Germinal center (tissue), 1 donor: ENCODE measurements around the gene NCAPH2.

Source experiments
- DNase-seq: peaks from one replicate; pipeline ENCODE4 v3.0.0; 2012; ENCODE audit warnings: mixed read lengths, low spot score

The NCAPH2 gene

GRCh38 chr22:50474710-50475651 is 33.0 kb upstream of the NCAPH2 start, which contains the start of gene SBF1:
Gene SBF1, minus strand, starts transcription at chr22:50475035. Its CDS starts 195 bp downstream, at chr22:50474840.
- peak; percentile 98 for DNase-seq

- no peak for DNase-seq
Measured at GRCh38 chr22:50475652-50476002, 32.4 kb upstream of the NCAPH2 start.

DNA sequence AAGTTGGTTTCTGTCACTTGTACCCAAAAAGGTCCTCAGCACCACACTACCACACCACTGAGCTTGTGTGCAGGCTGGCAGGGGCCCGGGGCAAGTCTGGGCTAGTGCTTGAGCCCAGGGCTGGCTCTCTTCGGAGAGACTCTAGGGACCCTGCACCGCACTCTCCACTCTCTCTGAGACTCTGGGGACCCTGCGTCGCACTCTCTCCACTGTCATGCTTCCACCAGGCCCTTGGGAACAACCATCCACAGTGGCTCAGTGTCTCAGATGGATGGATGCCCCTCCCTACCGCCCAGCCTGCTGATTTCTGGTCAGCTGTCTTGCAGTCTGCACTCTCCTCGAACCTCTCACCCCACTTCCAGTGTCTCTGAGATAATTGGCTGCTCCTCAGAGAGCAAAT is 31.2 kb upstream of the NCAPH2 start:
- no peak for DNase-seq

- DNase-seq: no peak
Measured at GRCh38 chr22:50477923-50478322, 30.1 kb upstream of the NCAPH2 start.

GRCh38 chr22:50479721-50480120 is 28.3 kb upstream of the NCAPH2 start:
- DNase-seq: no peak

DNA sequence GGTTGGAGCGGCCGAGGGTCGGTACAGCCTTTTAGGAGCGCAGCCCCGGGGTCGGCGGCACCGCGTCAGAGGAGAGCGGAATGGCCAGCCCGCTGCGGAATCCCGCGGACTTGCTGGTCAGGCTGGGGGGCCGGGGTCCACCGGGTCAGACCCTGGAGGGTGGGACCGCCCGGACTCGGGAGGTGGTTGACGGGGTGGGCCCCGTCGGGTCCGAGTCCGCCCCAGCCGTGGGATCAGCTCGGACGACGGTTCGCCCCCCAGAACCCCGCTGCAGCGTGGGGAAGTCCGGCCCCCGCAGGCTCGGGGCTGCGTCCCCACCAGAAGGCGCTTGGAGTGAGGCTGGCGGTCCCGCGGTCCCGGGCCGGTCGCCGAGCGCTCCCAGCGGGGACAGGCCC is 27.0 kb upstream of the NCAPH2 start:
- no peak for DNase-seq

DNA sequence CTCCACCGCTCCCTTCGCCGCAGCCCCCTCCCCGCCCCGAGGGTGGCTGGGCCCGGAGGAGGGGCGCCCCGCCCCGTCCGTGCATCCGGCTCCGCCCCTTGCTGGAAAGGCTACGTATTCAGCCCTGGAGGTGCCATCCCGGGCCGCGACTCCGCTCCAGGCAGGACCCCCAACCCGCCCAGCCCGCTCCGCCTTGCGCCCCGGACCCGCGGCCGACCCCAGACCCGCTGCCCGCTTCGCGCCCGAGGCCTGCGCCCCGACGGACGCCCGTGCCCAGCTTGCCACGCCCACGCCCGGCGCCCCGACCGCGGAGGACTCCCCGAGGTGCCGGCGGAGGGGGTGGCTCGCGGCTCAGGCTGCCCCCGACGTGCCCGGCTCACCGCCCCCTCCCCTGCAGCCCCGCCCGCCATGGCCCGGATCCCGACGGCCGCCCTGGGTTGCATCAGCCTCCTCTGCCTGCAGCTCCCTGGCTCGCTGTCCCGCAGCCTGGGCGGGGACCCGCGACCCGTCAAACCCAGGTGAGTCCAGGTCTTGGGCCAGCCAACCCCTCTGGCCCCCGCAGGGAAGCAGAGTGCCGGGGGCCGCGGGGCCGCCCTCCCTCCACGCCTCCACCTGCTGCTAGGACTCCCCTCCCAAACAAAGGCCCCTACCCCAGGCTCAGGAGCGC is 26.5 kb upstream of the NCAPH2 start, which contains the start of gene ADM2:
Gene ADM2 (plus strand): TSS at position 104 of the 667 bp plus-strand sequence. CDS start 305 bp downstream, at position 409.
- DNase-seq: peak; percentile 68

DNA sequence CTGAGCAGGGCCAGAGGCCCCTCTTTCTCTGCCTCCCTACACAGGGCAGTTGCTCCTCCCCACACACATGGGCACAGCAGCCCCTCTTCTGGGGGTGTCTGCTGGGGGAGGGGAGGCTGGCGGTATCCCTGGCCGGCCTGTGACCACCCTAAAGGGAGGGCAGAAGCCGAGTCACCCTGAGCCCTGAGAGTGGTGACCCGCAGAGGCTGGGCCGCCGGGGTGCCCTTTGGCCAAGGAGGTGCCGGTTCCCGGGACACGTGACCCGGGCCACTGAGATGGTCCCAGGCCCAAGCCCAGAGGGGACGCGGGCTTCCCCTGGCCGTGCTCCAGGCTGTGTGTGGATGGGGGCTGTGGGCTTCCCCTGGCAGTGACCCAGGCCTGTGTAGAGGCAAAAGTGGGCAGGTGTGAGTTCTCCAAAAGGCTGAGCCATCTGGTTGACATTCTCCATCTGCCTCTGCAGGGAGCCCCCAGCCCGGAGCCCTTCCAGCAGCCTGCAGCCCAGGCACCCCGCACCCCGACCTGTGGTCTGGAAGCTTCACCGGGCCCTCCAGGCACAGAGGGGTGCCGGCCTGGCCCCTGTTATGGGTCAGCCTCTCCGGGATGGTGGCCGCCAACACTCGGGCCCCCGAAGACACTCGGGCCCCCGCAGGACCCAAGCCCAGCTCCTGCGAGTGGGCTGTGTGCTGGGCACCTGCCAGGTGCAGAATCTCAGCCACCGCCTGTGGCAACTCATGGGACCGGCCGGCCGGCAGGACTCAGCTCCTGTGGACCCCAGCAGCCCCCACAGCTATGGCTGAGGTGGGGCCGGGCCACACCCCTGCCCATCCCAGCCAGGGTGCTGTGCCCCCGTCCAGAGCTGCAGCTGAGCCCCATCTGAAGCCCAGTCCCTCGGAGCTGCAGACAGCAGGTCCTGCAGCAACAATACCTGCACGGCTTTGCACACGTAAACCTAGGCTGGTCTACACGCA is 25.6 kb upstream of the NCAPH2 start:
- DNase-seq: no peak

DNA sequence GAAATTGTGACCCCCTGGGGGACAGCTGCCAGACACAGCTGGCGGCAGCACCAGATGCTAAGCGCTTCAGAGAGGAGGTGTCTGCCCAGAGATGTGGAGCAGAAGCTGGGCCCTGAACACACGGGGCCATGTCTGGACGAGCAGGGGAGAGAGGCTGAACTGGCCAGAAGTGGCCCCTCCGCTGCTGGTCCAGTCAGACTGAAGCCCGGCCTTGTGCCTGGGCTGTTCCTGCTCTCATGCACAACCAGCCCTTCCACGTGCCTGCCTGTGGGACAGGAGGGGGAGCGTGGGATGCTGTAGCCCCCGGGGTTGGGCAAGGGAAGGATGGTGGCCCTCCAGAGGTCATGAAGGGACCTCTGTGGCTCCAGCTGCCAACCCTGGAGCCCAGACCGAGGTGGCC is 24.9 kb upstream of the NCAPH2 start:
- no peak for DNase-seq

DNA sequence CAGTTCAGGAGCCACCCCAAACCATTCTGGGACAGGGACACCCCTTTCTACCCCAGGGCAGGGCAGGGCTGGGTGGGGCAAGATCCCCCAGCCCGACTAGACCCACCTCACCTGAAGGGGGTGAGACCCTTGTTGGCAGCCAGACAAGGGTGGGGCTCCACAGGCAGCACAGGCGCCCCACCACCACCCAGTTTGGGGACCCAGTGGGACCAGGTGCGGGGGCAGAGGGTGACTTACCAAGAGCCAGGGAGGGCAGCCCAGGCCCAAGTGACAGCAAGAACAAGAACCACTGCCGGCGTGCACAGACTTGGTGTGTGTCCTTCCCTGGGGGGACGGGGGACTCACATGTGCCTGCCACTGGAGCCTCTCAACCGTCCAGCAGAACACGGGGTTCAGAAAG is 24.5 kb upstream of the NCAPH2 start:
- DNase-seq: no peak

GRCh38 chr22:50483977-50484853 is 23.8 kb upstream of the NCAPH2 start:
- DNase-seq: no peak

DNA sequence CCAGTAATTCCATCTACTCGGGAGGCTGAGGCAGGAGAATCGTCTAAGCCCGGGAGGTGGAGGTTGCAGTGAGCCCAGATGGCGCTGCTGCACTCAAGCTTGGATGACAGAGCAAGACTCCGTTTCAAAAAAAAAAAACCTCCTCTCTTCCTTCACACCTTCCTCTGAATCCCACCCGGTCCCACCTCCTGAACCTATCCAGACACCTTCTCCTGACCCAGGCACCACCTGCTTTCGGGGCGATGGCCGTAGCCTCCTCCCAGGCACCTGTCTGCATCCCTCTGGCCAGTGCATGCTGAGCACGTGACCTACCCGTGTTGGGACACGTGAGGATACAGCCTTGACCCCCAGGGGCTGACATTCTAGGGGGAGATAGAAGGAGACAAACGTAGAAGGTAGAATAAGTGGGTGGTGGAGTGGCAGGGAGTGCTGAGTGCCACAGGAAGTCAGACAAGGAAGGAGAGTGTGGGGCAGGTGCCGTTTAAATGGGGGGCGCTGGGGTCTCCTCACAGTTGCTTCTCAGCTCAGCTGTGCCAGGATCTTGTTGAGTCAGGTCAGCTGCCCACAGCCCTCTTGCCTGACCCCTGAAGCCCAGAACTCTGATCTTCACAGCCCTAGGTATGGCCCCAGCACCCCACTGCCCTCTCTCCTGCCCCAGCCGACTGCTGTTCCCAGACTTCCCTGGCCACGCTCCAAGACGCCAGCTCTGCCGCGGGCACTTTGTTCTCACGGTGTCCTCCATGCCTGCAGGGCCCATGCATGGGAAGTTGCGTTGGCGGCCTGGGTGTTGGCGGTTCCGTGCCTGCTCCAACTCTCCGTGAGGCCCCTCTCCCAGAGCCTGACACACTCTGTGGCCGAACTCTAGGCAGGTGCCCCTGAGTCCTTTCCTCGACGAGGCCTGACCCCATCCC is 22.5 kb upstream of the NCAPH2 start:
- DNase-seq: no peak

GRCh38 chr22:50486561-50487289 is 21.3 kb upstream of the NCAPH2 start, which contains the start of gene MIOX:
Gene MIOX, plus strand, starts transcription at chr22:50486859. Its CDS starts 39 bp downstream, at chr22:50486898.
- no peak for DNase-seq

DNA sequence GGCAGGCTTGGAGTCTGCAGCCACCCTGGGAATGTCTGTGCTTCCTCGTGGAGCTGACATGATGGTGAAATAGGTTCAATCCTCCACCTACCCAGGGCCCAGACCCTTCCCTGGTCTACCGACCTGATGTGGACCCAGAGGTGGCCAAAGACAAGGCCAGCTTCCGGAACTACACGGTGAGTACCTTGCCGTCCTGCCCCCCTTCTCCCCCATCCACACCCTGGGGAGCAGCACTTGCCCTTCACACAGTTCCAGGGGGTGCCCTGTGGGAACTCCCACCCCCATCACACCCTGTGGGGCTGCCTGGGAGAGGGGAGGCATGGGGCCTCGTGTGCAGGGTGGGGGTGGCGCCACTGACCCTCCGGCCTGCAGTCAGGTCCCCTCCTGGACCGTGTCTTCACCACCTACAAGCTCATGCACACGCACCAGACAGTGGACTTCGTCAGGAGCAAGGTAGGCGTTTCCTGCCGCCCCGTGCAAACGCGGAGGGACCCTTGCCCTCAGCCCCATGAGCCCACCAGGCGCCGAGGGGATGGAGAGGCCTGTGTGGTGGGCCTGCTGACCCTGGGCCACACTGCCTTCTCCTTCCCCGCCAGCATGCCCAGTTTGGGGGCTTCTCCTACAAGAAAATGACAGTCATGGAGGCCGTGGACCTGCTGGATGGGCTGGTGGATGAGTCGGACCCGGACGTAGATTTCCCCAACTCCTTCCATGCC is 20.6 kb upstream of the NCAPH2 start:
- DNase-seq: no peak

DNA sequence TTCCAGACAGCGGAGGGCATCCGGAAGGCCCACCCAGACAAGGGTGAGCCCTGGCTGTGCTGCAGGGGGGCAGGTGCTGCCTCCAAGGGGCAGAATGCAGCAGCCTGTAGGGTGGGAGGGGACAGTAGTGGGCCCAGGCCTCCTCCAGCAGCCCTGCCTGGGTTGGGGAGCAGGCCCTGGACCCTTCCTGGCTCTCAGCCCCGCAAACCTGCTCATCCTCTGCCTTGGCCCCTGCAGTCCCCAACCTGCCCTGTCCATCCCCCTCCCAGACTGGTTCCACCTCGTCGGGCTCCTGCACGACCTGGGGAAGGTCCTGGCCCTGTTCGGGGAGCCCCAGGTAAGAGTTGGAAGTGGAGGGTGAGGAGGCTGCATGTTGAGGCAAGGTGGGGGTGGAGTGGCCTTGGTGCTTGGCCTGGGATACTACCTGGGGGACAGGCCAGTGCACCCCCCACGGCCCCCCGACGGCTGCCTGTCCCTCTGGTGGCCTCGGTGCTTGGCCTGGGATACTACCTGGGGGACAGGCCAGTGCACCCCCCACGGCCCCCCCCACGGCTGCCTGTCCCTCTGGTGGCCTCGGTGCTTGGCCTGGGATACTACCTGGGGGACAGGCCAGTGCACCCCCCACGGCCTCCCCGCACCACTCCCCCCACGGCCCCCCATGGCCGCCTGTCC is 19.9 kb upstream of the NCAPH2 start:
- no peak for DNase-seq

DNA sequence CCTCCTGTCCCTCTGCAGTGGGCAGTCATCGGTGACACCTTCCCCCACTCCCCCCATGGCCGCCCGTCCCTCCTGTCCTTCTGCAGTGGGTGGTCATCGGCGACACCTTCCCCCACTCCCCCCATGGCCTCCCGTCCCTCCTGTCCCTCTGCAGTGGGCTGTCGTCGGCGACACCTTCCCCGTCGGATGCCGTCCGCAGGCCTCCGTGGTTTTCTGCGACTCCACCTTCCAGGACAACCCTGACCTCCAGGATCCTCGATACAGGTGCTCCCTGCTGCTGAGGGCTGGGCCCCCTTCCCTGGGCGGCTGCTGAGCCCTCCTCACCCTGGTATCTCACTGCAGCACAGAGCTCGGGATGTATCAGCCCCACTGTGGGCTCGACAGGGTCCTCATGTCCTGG is 19.1 kb upstream of the NCAPH2 start:
- no peak for DNase-seq

DNA sequence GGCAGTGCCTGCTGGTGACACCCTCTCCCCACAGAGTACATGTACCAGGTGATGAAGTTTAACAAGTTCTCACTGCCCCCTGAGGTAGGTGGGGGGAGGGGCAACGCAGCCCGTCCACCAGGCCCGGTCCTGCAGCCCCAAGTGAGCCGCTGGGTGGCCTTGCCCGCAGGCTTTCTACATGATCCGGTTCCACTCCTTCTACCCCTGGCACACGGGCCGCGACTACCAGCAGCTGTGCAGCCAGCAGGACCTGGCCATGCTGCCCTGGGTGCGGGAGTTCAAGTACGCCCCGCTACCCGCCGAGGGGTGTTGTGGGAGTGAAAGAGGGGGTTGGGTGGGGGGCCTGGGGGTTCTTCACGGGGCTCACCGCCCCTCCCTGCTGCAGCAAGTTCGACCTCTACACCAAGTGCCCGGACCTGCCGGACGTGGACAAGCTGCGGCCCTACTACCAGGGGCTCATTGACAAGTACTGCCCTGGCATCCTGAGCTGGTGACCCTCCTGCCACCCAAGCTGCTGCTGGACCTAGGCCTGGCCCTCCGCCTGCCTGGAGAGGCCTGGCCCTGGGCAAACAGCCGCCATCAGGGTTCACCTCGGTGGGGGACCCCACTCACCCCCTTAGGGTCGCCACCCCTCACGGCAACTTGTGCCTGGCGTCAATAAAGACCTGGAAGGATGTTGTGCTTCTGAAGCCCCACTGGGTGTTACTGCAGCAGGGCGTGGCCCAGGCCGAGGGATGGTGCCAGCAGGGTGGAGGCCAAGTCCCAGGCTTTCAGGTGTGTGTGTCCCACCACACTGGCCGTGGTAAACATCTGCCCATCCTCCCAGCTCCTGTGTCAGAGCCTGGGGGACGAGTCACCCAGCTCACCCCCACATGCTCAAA is 18.4 kb upstream of the NCAPH2 start:
- DNase-seq: no peak
